CD4-positive, alpha-beta T cell treated with Interleukin-6 at 100 ng/mL for 8 hours (primary cell): ENCODE measurements around the gene RPLP1.

Source experiments
- DNase-seq: peaks from one replicate; pipeline ENCODE4 v3.0.0-alpha.2; 2020; ENCODE audit warnings: mixed read lengths, low spot score

Gene RPLP1

DNA sequence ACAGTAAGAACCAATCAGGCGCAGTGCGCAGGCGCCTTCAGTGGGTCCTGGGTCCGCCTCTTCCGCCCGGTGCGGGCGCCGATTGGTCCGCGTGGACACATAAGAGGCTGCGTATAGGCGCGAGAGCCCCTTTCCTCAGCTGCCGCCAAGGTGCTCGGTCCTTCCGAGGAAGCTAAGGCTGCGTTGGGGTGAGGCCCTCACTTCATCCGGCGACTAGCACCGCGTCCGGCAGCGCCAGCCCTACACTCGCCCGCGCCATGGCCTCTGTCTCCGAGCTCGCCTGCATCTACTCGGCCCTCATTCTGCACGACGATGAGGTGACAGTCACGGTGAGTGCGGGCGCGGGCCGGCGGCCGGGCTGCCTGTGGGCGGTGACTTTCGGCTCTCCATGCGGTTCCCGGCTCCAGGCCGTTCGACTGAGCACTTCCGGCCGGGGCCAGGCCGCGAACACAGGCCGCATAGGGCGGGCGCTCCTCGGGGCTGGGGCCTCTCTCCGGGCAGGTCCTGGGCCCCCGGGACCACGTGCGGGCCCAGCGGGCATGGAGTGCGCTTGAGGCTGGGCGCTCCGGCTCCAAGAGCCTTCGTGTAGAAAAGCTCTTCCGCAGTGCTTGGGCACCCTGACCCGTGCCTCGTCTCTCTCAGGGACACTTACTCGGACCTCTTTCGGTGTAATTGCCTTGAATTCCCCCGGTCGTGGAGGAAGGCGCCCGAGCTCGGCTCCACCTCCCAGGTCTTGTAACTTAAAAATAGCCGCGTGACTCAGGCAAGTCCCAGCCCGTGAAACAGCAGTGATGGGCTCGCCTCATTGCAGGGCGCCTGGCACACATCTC is at the start of gene RPLP1:
TSS of gene RPLP1 (plus strand) at position 127 of the 830 bp plus-strand sequence. CDS start at position 258, 131 bp downstream.
- DNase-seq = peak; percentile 96

DNA sequence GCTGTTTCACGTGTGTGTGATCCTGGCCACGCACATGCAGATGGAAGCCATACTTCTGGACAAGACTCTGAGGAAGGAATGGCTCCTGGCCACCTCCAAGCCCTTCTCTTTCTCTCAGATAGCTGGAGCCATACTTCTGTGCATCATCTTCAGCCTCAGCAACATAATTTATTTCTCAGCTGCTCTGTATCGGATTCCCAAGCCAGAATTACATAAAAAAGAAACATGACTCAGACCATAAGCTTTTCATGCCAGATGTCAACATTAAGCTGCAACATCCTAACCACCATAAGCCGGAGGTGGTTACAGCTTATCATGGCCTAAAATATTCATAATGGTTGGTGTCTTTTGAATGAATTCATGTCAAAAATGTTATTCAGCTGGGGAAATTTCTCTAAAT is 49.0 kb upstream of the RPLP1 start:
- no peak for DNase-seq

DNA sequence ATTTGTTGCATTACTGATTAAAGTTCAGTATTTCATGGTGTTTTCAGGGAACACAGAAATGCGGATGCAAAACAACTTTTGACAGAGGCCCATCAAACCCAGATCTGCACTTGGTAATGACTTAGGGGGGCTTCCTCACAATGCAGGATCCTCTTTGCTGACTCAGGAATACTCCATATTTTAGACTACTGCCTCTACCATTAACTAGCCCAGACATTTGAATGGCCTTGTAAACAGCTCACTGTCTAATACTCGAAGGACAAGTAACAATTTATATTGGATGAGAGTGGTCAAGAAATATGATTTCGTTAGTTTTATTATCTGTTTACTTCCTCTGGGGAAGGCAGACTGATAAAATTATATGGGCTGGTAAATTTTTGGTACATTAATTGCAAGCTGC is 47.5 kb upstream of the RPLP1 start:
- DNase-seq = no peak

DNA sequence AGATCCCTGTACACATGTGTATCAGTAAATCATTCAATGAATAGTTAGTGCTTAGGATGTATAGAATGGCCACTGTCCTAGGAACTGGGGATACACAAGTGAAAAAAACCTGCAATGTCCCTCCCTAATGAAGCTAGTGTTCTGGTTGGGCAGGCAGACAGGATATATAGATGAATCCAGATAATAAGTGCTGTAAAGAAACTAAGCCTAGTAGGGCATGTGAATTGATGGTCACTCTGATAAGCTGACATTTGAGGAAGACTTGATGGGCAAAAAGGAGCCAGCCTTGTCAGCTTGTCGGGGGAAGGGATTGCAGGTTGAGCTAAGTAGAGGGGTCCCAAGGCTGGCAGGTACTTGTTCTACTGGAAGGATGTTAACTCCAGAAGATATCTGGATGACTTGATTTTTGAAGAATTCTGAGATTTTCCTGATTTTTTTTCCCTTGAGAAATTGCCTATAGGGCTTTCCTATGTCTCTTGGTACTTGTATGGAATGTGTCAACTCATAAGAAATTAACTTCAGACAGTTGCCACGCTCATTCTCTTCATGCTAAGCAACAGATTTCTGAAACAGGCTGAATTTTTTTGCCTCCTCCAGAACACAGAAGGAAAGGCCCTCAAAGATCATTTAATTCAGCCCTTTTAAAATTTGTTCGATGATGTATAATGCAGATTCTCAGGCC is 44.8 kb upstream of the RPLP1 start:
- DNase-seq = no peak

DNA sequence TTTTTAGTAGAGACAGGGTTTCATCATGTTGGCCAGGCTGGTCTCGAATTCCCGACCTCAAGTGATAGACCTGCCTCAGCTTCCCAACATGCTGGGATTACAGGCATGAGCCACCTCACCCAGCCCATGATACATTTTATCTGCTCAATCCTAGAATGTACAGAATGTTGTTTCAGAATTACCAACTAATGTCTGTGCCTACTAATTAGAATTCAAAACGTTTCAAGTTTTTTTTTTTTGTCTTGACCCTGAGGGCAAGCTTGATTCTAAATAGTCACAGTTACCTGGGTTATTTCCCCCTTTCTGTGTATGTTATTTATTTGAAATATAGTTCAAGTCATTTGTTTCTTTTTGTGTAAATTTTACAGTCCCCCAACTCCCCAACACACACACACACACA is 43.8 kb upstream of the RPLP1 start:
- DNase-seq = no peak

GRCh38 chr15:69410248-69410874 is 42.3 kb upstream of the RPLP1 start:
- no peak for DNase-seq

DNA sequence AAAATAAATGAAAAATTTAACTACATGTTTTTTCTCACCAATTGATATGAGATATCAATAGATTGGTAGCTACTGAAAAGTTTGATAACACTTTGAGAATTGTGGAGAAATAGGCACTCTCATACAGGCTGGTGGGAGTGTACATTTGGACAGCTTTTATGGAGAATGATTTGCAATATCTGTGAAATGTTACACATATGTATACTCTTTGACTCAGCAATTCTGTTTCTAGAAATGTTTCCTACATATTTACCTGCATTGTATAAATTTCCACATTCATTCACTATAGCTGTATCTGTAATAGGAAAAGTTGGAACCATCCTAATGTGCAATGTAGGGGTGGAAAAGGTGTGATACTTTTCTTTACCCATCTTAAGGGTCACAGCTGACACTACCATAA is 40.3 kb upstream of the RPLP1 start:
- DNase-seq = no peak

DNA sequence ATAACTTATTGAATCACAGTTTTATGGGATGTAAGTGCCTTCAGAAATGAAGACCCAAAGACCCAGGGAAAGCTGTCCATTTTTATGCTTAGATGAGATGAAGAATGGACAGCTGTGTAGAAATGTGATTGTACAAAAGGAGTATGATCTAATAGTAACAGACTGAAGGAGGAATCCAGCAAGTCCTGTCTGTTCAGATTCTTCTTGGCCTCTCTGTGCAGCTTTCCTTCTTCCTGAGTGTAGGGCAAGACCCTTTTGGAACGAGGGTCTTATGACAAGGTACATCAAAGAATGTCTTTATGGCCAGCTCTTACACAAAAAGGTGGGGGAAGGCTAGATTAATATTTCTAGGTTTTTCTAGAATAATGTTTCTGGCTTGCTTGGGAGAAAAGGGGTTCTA is 39.9 kb upstream of the RPLP1 start:
- no peak for DNase-seq

DNA sequence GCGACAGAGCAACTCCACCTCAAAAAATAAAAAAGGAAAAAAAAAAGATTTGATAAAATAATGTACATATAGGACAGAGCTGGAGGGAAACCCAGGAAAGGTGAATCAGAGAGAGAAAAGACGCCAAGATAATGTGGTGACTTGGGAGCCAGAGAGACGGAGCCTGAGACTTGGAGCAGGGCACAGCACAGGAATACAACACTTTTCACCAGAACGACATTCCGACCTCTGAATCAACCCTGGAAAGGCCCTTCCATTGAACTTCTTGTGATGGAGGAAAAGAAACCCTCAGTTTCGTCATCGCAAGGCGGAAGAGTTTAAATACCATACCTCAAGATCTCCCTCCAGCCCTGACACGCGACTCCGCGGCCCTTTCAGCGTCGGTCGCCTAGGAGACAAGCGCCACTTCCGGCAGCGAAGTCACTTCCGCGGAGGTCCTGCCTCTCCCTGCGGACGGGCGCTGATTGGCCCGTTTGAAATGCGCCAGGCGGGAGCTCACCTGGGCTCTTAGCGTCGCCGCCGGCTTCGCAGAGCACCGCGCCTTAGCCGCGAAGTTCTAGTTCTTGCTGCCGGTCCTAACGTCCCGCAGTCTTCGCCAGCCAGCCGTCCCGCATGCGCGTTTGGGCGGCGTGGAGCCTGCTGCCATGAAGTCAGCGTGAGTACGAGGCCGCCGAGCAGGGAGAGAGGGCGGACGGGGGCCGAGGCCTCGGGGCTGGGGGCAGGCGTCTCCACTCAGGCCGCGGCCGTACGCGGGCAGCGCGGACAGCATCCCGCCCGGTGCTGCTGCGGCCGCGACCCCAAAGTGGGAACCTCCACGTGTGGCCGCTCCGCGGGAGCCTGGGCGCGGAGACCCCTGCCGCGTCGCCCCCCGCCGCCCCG is 38.6 kb upstream of the RPLP1 start, which contains the start of gene KIF23:
TSS of gene KIF23 (plus strand) at position 528 of the 879 bp plus-strand sequence. CDS start at position 645, 117 bp downstream.
- peak; percentile 93 for DNase-seq

GRCh38 chr15:69414701-69415167 is 37.9 kb upstream of the RPLP1 start:
- no peak for DNase-seq

DNA sequence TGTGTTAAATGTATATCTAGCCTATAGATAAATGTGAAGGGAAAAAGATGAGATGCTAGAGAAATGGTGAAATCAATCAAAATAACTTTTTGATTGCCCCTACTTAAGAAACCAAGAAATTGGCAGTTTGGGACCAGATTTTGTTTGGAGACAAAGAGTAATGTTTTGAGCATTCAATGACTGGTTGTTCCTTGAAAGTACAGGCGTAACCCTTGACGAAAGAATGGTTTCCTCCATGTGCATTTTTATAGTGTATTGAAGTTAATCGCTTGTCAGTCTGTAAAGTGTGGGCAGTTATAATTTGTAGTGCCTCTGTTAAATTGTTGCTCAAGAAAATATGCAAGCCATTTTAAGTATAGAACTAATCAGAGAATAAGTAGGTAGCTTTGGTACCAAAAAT is 37.2 kb upstream of the RPLP1 start:
- DNase-seq = no peak

DNA sequence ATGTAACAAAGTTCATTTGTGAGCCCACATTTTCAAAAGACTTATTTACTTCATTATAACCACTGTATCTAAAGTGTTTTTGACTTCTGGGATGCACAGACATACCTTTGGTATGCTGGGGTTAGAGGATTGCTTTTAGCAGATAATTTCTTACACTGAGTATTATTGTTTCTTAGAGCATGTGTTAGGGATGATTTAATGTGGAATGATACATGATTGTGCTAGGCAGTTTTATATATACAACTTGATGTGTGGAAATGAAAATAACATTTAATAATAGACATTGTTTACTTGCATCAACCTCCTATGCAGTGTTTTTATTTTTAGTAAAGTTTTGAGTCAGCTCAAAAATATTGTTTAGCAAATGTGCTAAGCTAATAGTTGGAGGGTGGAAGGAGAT is 35.0 kb upstream of the RPLP1 start:
- DNase-seq = no peak

DNA sequence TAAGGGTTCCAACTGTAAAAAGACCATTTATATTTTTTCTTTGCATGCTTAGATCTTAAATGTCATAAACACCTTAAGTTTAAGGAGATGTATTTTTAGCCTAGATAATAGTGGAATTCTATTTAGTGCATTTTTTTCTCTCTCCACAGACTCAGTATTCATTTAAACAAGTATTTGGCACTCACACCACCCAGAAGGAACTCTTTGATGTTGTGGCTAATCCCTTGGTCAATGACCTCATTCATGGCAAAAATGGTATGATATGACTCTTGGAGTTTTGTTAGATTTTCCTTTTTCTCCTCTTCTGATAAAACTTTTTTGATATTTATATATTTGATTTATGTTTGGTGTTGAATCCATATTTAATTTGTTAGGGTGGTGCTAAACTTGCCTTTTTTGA is 31.1 kb upstream of the RPLP1 start:
- no peak for DNase-seq

DNA sequence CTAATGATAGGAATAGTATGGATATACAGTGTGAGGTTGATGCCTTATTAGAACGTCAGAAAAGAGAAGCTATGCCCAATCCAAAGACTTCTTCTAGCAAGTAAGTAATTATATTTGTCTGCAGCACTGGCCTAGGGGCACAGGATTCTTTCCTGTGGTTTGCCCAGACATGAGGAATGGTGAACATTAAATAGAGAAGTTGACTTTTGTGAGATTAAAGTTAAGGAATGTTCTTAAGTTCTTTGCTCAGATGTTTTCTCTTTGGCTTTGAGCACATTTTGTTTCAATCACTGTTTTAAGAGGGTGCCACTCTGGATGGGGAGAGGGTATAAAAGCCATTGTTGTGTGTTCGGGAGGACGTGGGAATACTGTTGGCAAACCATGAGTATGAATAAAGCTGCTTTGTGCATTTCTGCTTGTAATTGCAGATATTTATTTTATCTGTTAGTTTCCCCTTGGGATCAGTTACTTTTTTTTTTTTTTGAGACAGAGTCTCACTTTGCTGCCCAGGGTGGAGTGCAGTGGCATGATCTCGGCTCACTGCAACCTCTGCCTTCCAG is 30.2 kb upstream of the RPLP1 start:
- DNase-seq = no peak

- DNase-seq = no peak
Measured at GRCh38 chr15:69424001-69424400, 28.6 kb upstream of the RPLP1 start.

GRCh38 chr15:69424748-69425413 is 27.7 kb upstream of the RPLP1 start:
- no peak for DNase-seq

- DNase-seq = no peak
Measured at GRCh38 chr15:69433831-69434230, 18.8 kb upstream of the RPLP1 start.

DNA sequence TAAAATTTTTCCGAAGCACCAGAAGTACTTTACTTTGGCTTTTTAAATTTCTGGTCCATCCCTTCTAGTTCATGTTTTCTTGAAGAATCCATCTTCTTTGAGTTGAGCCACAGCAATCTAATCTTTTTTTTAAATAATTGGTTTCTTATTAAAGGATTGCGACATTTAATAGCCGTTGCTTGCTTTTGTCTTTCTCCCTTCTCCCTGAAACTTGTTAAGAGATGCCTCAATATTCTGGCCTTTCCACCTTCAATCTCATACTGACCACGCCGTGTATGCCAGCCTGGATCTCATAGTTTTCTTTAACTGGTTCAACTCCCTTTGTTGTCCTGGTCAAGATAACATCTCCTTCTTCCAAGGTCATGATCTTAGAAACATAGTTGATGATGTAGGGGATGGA is 18.4 kb upstream of the RPLP1 start:
- DNase-seq = no peak

GRCh38 chr15:69434679-69435078 is 17.9 kb upstream of the RPLP1 start:
- no peak for DNase-seq

GRCh38 chr15:69435985-69436384 is 16.6 kb upstream of the RPLP1 start:
- DNase-seq = no peak

DNA sequence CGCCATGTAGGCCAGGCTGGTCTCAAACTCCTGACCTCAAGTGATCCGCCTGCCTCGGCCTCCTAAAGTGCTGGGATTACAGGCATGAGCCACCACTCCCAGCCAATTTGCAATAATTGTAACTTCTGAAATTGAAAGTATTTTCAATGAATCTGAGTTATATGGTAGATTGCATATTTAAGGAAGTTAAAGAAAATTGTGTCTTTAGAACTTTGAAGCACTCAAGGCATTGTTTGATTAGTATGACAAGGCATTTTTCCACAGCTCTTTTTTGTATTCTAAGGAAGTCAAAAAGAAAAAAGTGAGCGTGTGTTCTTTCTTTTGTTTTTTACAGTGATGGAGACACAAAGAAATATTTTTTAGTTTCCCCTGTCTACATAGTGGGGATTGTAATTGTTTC is 15.7 kb upstream of the RPLP1 start:
- DNase-seq = no peak
